ENCODE data around the gene ABTB2. TPM values are rescaled to one million over a fixed set of nuclear protein-coding genes. Genes with fewer than 3 reads are reported as not detected.
A peak's percentile ranks its signal among the peaks of the same experiment; 100 is the strongest.

Gene ABTB2
- total RNA-seq, 1 experiment from 2014 or later: 3.6 TPM

DNA sequence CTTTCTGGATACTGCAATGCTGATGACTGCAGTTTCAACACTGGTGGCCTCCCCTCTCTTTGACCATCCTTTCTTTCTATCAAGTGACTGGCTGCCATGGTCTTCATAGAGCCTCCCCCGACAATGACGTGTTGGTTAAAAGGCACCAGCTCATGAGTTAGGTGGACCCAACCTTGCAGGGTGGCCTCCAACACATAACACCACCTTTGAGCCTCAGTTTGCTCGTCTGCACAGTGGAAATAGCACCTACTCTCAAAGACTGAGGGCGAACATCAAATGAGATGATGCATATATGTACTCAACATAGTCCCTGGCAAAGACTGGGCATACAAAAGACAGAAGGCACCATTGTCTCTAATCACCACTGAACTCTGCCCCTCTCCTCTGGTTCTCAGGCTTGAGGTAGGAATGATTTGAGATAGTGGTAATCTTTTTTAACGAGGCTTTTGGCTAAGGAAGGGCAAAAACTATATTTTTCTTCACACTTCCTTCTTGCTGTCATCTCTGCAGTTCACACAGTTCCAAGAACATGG lies 133.3 kb downstream of the ABTB2 start:
- no TSS peak for BruUV-seq (replicated peaks)
- H3K36me3 Mint-ChIP-seq (ENCODE audit: insufficient read depth, unreplicated experiment): no peaks in the 10 kb centered on the region
- no peak for DNase-seq
- CTCF ChIA-PET: no interaction called here
- Histone ChIP-seq H3K36me3 (ENCODE audit: control insufficient read depth, insufficient read depth, low read length) (no peaks in the 10 kb centered on the region), H3K4me3 (ENCODE audit: low read depth, low read length) (no peak overlapping the region), H3K27me3 (replicated peaks; ENCODE audit: control insufficient read depth, insufficient read depth, low read length) (no peaks in the 10 kb centered on the region), H3K4me1 (peaks cover 9% of the 10 kb centered on the region), H3K9me3 (no peaks in the 10 kb centered on the region)
- H3K4me3 Mint-ChIP-seq (ENCODE audit: unreplicated experiment): no peak overlapping the region
- H3K9me3 Mint-ChIP-seq (ENCODE audit: unreplicated experiment): no peaks in the 10 kb centered on the region
- H3K27ac Mint-ChIP-seq (ENCODE audit: unreplicated experiment): no peak overlapping the region
- intact Hi-C loops (cut with micrococcal nuclease; ENCODE audit: unreplicated experiment): loop anchor here (5.0 kb wide), 1 partner anchor 133 kb away; the partner anchor contains the start of gene ABTB2
- TF ChIP-seq, protein P1, sequence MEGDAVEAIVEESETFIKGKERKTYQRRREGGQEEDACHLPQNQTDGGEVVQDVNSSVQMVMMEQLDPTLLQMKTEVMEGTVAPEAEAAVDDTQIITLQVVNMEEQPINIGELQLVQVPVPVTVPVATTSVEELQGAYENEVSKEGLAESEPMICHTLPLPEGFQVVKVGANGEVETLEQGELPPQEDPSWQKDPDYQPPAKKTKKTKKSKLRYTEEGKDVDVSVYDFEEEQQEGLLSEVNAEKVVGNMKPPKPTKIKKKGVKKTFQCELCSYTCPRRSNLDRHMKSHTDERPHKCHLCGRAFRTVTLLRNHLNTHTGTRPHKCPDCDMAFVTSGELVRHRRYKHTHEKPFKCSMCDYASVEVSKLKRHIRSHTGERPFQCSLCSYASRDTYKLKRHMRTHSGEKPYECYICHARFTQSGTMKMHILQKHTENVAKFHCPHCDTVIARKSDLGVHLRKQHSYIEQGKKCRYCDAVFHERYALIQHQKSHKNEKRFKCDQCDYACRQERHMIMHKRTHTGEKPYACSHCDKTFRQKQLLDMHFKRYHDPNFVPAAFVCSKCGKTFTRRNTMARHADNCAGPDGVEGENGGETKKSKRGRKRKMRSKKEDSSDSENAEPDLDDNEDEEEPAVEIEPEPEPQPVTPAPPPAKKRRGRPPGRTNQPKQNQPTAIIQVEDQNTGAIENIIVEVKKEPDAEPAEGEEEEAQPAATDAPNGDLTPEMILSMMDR (IDR thresholded peaks at IDR 0.05; ENCODE audit: insufficient read depth in 1 of 2, low read depth in 1 of 2, low read length in 1 of 2, severe bottlenecking in 1 of 2, unreplicated experiment in 1 of 2): no peak
- H3K27me3 Mint-ChIP-seq (ENCODE audit: insufficient read depth, unreplicated experiment): no peaks in the 10 kb centered on the region
- H3K4me1 Mint-ChIP-seq (ENCODE audit: low read depth, unreplicated experiment): peaks cover 7% of the 10 kb centered on the region
- POLR2A ChIA-PET: no interaction called here

DNA sequence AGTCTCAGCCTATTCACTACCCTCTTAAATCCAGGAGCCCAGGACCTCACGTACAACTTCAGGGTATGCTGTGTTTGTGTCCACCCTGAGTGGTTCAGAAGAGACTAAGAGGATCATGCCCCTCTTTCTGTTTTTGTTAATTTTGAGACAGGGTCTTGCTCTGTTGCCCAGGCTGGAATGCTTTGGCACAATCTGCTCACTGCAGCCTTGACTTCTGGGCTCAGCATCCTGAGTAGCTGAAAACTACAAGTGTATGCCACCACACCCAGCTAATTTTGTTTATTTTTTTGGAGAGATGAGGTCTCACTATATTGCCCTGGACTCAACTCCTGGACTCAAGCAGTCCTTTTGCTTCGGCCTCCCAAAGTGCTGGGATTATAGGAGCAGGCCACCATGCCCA lies 133.9 kb downstream of the ABTB2 start:
- no peaks in the 10 kb centered on the region for H3K9me3 ChIP-seq
- DNase-seq: no peak
- no TSS peak for BruUV-seq (replicated peaks)
- Mint-ChIP-seq H3K4me1 (ENCODE audit: low read depth, unreplicated experiment) (peaks cover 7% of the 10 kb centered on the region), H3K27ac (ENCODE audit: unreplicated experiment) (peak overlapping the region; percentile 0), H3K9me3 (ENCODE audit: unreplicated experiment) (no peaks in the 10 kb centered on the region), H3K27me3 (ENCODE audit: insufficient read depth, unreplicated experiment) (no peaks in the 10 kb centered on the region), H3K4me3 (ENCODE audit: unreplicated experiment) (no peak overlapping the region), H3K36me3 (ENCODE audit: insufficient read depth, unreplicated experiment) (no peaks in the 10 kb centered on the region)
- intact Hi-C loops (cut with micrococcal nuclease; ENCODE audit: unreplicated experiment): loop anchor here (5.0 kb wide), 1 partner anchor 133 kb away; the partner anchor contains the start of gene ABTB2
- TF ChIP-seq, protein P1 (IDR thresholded peaks at IDR 0.05; ENCODE audit: insufficient read depth in 1 of 2, low read depth in 1 of 2, low read length in 1 of 2, severe bottlenecking in 1 of 2, unreplicated experiment in 1 of 2): no peak
- H3K36me3 ChIP-seq (ENCODE audit: control insufficient read depth, insufficient read depth, low read length): no peaks in the 10 kb centered on the region
- peaks cover 9% of the 10 kb centered on the region for H3K4me1 ChIP-seq
- POLR2A ChIA-PET: no interaction called here
- CTCF ChIA-PET: no interaction called here
- H3K4me3 ChIP-seq (ENCODE audit: low read depth, low read length): no peak overlapping the region
- H3K27me3 ChIP-seq (replicated peaks; ENCODE audit: control insufficient read depth, insufficient read depth, low read length): no peaks in the 10 kb centered on the region

DNA sequence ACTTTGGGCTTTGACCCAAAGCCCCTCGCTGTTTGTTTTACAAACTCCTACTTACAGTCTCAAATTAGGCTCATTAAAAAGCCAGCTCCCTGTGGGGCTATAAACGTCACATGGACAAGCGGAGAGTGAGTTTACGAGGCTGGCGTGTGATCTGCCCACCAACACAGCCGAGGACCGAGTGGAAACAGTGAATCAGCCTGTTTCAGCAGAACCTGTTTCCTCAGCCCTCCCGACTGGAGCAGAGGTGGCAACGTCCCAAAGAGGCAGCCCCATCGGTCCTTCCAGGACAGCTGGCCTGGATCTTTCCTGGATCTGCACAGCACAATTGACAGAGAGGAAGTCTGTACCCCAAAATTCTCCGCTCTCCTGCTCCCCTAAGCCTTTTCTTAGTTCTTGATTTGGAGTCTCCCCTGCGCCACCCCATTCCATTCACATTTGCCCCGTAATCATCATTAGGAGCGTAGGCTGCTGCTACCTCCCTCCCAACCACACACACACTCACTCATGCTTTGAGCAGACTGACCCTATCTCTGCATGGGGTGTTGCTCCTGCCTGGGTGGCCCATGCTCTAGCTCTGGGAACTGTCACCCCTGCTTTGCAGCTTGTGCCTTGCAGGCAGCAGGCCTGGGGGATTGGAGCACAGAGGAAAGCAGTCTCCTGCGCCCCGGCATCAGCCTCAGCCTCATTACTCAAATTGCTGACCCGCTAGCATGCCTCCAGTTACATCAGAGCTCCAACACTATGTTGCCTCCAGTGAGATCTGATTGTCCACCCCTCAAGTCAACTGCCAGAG lies 134.6 kb downstream of the ABTB2 start:
- Histone ChIP-seq H3K27me3 (replicated peaks; ENCODE audit: control insufficient read depth, insufficient read depth, low read length) (no peaks in the 10 kb centered on the region), H3K4me1 (peaks cover 9% of the 10 kb centered on the region), H3K36me3 (ENCODE audit: control insufficient read depth, insufficient read depth, low read length) (no peaks in the 10 kb centered on the region), H3K9me3 (no peaks in the 10 kb centered on the region), H3K4me3 (ENCODE audit: low read depth, low read length) (no peak overlapping the region)
- H3K27ac Mint-ChIP-seq (ENCODE audit: unreplicated experiment): peak overlapping the region; percentile 0
- H3K9me3 Mint-ChIP-seq (ENCODE audit: unreplicated experiment): no peaks in the 10 kb centered on the region
- no peaks in the 10 kb centered on the region for H3K36me3 Mint-ChIP-seq (ENCODE audit: insufficient read depth, unreplicated experiment)
- no TSS peak for BruUV-seq (replicated peaks)
- H3K4me1 Mint-ChIP-seq (ENCODE audit: low read depth, unreplicated experiment): peaks cover 7% of the 10 kb centered on the region
- intact Hi-C loops (cut with micrococcal nuclease; ENCODE audit: unreplicated experiment): loop anchor here (5.0 kb wide), 1 partner anchor 134 kb away; the partner anchor contains the start of gene ABTB2
- ChIA-PET POLR2A (no interaction called here), CTCF (no interaction called here)
- TF ChIP-seq, protein P1 (IDR thresholded peaks at IDR 0.05; ENCODE audit: insufficient read depth in 1 of 2, low read depth in 1 of 2, low read length in 1 of 2, severe bottlenecking in 1 of 2, unreplicated experiment in 1 of 2): no peak
- H3K27me3 Mint-ChIP-seq (ENCODE audit: insufficient read depth, unreplicated experiment): no peaks in the 10 kb centered on the region
- no peak overlapping the region for H3K4me3 Mint-ChIP-seq (ENCODE audit: unreplicated experiment)
- no peak for DNase-seq

Measured in Caco-2 (cell line).